Stimulated activated CD4-positive, alpha-beta T cell treated with anti-CD3 and anti-CD28 coated beads, TNF-alpha, amount 100 ng/mL, for 48 hours (primary cell): ENCODE measurements around the gene BTBD2.
A peak's percentile ranks its signal among the peaks of the same experiment; 100 is the strongest.

Source experiments
- DNase-seq, 3 donors: peaks; one replicate each; pipeline ENCODE4 v3.0.0-alpha.2; 2020; ENCODE audit warnings: low read depth in 3 of 3

The BTBD2 gene

DNA sequence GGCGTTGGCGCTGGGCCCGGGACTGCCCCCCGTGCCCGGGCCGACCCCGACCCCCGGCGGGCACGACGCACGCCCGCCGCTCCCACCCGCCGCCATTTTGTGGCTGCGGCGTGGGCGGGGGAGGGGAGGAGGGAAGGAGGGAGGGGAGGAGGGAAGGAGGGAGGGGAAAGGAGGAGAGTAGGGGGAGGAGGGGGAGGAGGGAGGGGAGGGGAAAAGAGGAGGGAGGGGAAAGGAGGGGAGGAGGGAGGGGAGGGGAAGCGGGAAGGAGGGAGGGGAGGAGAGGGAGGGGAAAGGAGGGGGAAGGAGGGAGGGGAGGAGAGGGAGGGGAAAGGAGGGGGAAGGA, at the start of gene BTBD2:
TSS of gene BTBD2 (minus strand) at position 107 of the 343 bp plus-strand sequence. CDS start at position 96, 11 bp downstream.
- DNase-seq: peak in 2 of 3 donors; percentile 34 to 64

DNA sequence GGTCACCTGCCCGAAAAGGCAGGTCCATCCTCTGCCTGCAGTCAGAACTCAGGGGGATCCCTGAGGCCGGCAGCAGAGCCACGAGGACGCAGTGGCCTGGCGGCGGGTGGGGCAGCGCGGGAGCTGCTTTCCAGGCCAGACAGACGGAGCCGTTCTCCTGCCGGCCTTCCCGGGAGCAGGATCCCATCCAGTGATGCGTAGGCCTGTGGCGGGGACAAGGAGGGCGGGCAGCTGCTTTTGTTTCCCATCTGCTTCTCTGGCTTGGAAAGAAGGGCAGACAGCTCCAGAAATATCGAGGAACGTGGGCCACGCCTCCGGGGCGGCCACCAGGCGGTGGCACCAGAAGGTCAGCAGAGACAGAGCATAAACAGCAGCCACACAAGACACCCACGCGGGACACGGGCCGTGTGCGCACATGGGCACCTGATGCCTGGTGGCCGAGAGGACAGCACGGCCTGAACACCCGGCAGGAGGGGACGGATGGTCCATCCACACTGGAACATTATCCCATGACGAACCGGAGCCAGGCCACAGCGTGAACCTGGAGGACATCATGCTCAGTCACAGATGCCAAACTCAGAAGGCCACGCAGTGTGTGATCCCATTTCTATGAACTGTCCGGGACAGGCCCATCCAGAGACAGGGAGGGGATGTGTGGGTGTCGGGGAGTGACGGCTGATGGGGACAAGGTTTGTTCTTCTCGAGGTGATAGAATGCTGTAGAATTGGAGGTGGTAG, 49.4 kb upstream of the BTBD2 start:
- DNase-seq: no peak

DNA sequence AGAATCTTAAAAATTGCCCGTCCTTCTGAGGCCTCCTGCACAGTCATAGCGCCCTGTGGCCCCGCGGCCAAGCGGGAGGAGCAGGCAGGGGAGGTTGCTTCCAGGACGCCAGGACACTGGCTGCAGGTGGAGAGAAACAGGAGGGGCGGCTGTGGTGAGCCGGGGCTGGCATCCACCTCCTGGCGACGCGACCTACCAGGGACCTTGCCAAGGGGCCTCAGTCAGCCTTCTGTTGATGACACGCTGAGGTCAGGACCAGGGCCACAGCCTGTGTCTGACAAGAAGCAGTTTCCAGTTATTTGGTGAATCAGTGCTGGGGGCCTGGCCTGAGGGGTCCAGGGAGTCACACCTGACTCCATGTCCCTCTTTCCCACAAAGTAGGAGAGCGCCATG, 48.9 kb upstream of the BTBD2 start:
- DNase-seq: no peak

DNA sequence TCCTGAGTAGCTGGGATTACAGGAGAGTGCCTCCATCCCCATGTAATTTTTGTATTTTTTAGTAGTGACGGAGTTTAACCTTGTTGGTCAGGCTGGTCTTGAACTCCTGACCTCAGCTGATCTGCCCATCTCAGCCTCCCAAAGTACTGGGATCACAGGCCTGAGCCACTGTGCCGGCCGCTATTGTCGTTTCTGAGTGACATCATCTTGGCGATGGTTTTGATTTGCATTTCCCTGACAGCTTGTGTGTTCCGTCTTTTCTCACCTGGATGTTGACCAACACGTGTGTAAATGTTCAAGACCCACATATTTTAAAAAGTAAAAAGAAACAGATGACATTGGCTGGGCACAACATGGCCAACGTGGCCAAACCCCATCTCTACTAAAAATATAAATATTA, 48.3 kb upstream of the BTBD2 start:
- DNase-seq: no peak

DNA sequence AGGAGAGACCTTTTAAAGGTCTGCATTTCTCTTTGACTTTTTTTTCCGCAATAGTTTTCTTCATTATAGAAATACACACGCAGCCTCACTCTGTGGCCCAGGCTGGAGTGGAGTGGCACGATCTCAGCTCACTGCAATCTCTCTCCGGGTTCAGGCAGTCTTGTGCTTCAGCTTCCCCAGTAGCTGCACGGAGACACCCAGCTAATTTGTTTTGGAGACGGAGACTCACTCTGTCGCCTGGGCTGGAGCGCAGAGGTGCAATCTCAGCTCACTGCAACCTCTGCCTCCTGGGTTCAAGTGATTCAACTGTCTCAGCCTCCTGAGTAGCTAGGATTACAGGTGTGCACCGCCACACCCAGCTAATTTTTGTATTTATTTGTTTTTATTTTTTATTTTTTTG, 47.3 kb upstream of the BTBD2 start:
- no peak for DNase-seq

DNA sequence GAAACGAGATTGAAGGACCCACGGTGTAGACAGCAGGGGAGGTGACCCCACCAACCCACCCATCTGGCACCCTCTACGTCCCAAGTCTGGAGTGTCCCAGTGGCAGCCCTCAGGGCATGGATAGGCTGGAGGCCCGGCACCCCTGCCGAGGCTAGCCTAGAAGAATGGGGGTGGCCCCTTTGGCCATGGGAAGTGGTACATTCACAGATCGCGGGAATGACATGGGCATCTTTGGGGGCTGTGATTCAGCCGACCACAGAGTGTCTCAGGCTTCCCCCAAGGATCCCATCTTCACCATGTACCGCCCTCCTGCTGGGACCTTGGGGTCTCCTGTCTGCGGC, 46.8 kb upstream of the BTBD2 start:
- no peak for DNase-seq

DNA sequence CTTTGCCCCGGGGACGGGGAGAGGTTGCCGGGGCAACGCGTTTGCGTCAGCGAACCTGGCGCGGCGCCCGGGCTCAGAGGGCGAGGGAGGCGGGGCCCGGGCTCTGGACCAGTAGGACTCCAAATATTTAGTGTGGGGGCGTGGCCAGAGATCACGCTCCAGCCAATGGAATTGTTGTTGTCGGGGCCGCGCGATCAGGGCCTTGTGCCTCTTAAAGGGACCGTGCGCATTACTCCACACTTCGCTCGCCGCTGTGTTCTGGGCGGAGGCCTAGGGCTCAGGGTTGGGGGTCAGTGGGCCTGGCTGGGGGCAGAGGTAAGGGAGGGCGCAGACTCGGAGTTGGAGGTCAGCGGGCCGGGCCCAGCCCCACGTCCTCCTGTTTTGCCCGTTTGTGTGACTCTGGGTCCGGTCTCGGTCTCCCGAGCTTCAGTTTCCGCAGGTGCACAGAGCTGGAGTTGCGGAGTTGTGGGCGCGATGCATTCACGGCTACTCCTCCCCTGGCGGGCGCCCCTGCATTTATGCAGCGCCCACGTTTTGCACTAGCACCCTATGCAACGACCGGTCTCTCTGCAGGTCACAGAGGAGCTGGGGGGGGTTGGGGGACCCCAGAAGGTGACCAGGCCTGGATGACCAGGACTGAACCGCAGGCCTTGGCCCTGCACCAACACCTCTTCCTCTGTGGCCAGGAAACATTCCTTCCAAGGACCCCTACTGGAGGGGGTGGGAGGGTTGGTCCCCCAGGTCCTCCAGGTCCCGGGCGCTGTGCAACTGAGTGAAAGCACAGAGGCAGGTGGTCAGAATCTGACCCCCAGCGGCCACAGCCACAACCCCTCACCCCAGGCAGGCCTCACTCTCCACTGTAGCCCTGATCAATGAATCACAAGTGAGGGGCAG, 46.2 kb upstream of the BTBD2 start:
- peak; percentile 98 to 99 (median 99) for DNase-seq

DNA sequence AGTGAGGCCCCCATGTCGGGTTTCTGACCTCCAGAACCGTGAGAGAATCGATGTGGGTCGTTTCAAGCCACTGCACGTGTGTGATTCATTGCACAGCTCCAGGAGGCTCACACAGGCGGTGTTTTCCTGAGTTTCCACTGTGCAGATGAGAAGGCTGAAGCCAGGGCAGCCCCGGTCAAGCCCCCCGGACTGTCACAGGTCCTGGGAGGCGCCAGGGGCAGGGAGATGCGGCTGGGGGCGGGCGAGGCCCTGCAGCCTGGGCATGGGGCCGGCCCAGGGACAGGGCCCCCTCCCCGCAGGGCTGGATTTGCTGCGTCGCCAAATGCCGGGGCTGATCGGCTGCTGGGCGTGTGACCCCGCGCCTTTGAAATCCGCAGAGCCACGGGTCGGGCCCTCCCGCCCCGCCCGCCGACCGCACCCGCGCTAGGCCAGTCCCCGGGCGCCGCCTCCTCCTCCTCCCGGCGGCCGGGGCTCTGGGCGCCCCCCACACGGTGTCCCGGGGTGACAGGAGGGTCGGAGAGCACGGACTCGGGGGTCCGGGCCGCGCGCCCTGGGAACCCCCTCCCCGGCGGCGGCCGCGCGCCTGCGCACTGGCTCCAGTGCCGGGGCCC, 45.5 kb upstream of the BTBD2 start:
- no peak for DNase-seq

DNA sequence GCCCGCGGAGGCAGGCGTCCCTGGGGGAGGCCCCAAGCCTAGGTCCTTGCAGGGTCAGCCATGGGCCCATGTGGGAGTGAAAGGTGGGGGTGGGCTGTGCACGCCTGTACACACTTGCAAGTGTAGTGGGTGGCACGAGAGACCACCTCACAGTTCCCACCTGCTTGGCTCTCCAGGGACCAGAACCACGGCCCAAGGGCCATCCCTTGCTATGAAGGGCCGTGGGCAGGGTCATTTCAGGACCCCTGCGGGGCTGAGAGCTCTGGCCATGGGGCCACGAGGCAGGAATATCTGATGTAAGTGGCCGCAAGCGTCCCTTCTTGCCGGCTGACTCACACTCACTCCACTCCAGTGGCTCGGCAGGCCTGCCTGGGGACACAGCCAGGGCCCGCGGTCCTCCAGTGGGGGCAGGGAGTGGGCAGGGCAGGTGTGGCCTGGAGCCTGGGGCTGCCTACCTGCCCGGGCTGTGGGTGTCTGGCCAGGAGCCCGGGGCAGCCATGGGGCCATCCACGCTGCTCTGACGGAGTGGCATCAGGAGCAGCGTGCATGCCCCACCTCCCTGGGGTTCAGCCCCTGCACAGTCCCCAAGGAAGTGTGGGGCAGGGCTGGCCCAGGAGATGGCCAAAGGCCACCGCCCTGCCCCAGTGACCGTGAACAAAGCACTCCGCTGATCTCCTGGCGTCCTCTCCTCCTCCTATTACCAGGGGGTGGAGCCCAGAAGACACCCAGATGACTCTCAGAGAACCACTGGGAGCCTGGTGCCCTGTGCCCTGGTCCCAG, 44.1 kb upstream of the BTBD2 start:
- DNase-seq: no peak

DNA sequence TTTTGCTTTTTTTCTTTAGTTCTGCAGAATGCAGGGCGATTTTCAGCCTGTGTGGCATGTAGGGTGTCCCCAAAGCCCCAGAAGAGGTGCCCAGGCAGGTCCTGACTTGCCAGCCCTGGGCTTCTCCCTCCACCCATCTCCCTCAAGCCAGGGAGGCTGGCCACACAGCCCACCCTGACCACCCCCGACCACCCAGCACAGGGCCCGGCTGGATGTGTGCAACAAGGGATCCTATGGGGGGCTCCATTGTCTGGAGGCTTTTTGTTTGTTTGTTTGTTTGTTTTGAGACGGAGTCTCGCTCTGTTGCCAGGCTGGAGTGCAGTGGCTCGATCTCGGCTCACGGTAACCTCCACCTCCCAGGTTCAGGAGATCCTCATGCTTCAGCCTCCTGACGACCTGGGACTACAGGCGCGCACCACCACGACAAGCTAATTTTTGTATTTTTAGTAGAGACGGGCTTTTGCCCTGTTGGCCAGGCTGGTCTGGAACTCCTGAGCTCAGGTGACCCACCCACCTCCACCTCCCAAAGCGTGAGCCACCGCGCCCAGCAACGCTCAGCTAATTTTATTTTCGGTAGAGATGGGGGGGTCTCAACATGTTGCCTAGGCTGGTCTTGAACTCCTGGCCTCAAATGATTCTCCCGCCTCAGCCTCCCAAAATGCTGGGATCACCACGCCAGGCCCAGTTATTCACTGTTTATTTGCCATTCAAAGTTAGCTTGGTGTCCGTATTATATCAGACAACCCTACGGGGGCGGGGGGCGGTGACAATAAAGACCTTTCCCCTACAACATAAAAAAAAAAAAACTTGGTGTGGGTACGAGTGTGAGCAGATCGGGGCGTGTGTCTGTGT, 43.3 kb upstream of the BTBD2 start:
- no peak for DNase-seq

DNA sequence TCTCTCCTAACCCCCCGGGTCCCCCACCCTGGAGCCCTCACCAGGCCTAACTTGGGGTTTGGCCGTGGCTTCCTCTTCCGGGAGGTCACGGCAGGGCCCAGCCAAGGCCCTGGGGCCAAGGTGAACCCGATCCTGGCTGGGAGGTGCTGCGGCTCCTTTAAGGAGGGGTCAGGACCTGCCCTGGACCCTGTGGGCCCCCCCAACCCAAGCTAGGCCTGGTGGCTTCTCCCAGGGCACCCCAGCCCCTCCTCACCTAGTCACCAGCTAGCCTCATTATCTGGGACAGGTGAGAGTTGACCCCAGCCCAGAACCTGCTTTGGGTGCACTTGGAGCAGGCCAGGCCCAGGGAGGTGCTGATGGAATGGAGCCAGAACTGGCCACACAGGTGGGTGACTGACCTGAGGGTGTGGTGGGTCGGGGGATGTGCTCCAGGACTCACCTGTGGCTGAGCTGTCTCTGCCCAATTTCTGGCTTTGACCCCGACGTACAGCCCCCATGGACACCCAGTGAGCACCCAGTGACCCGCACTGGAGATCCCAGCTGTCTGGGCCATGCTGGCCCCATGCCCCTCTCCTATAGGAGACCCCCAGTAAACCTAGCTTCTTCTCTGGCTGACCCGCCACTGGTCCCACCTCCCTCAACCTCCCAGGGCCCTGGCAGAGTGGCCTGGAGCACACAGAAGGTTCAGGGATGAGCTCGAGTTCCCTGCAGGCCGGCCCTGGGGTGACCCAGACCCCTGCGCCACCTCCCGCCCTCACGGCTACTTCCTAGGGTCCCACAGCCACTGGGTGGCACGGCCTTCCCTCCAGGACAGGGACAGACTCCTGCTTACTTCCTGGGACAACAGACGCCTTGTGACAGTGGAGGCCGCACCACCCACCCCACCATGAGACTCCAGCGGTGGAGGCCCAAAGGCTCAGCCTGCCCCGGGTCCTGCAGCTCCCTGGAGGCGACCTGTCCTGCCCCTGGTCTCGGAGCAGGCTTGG, 42.3 kb upstream of the BTBD2 start:
- no peak for DNase-seq

DNA sequence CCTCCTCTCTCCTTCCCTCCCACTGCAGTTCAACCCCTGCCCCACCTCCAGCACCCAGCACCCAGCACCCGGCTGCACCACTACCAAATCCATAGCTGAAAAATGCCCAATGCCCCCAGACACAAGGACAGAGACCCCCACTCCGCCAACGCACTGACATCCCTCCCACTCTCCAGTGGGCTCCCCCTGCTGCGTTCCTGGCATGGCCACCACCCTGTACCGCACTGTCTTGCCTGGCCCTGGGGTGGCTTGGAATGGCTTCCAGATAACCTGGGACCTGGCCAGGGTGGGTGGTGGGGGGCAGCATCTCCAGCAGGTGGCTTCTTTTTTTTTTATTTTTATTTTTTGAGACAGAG, 41.3 kb upstream of the BTBD2 start:
- no peak for DNase-seq

DNA sequence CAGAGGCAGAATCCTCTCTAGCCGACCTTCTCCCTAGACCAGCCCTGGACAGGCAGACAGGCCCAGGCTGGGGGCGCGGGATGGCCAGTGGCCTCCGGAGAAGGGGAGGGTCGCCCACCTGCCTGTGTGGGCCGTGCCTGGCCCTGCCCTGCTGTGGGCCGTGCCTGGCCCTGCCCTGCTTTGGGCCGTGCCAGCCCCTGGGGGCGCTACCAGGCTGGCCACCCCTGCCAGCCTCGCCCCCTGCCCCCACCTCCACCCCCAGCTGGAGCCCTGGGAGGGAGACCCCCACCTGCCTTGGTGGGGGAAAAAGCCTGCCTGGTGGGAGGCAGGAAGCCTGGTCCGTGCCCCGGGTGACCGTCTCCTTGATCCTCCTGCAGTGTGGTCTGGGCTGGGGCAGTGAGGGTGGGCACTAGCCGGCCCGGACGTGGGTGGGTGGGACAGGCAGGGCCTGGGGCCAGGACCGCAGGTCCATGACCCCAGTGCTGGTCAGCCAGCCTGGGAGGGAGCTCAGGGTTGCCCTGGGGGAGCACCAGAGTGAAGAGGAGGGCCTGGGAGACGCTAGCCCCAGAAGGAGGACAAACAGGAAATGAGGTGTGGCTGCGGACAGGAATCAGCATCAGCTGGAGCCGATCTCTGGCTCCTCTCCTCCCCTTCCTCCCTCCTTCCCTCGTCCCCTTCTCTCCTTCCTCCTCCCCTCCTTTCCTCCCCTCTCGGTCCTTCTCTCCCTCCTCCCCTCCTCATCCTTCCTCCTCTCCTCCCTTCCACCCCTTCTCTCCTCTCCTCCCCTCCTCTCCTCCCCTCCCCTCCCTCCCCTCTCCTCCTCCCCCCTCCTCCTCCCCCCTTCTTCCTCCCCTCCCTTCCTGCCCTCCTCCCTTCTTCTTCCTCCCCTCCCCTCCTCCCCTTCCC, 40.7 kb upstream of the BTBD2 start:
- DNase-seq: no peak

DNA sequence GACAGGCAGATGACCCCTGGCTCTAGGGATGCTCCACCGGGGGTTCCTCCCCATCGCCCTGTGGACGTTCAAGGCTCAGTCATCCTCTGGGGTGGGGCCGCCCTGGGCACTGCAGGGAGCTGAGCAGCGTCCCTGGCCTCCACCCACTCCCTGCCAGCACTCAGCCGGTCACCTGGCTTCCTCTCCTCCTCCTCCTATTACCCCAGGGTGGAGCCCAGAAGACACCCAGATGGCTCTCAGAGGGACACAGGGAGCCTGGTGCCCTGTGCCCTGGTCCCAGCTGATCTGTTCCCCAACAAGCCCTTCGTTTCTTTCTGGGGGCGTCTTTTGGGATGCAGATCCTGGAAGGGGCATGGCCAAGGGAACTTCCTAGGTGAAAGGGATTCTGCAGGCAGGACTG, 39.2 kb upstream of the BTBD2 start:
- DNase-seq: no peak

DNA sequence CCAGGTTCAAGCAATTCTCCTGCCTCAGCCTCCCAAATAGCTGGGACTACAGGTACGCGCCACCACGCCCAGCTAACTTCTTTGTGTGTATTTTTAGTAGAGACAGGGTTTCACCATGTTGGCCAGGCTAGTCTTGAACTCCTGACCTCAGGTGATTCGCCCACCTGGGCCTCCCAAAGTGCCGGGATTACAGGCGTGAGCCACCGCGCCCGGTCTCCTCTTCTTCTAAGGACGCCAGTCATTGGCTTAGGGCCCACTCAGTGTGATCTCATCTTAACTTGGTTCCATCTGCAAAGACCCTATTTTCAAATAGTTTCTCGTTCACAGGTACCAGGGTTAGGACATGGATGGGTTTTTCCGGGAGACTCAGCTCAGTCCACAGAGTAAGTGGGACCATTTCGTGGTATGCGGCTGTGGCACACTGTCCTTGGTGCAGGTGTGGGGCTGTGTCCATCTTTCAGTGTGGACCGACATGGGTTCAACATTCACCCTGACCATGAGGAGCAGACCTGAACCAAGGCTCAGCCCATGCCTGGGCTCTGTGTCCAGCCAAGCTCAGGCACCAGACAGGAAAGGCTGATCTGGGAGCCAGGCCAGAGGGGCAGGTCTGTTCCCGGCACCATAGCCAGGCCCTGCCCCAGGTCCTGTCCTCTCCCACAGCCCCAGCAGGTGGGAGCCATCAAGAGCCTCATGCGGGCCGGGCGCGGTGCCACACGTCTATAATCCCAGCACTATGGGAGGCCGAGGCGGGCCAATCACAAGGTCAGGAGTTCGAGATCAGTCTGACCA, 38.3 kb upstream of the BTBD2 start:
- no peak for DNase-seq

DNA sequence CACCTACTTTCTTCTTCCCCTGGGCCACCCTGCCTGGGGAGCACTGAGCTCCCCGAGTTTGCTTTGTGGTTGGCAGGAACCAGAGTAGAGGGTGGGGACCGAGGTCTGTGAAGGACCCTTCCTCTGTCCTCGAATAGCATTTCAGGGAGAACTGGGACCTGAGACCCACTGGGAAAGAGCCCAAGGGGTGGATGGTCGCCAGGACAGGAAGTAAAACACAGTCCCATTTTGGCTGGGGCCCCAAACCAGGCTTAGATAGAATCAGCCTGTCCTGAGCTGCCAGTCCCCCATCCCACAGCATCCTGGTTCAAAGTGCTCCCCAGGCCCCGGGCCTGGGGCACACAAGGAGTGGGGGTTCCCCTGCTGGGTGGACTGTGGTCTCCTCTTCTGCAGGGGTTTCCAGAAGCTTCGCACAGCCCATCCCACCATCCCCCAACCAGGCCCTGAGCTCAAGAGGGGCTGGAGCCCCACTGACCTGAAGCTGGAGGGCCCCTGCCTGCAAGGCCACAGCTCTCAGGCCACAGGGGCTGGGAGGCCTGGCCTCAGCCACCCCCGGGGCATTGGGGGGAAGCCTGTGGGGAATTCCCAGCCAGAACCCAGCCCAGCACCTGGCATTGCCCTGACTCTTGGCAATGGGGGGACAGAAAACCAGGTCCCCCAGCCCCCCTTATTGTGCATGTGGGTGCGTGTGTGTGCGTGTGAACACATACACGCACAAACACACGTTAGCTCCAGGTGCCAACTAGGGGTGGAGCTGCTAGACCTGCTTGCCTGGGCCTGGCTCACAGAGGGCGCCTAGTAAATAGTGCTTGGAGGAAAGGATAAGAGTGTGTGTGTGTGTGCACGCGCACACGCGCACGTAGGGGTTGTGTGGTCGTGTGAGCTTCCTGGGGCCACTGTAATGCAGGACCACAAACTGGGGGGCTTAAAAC, 36.5 kb upstream of the BTBD2 start:
- no peak for DNase-seq
